Heart right ventricle (tissue), 16 donors: ENCODE measurements around the gene HIGD1C. TPM values are rescaled to one million over a fixed set of nuclear protein-coding genes. Genes with fewer than 3 reads are reported as not detected.

Source experiments
- ATAC-seq, 8 donors: fragments of 200-7000 bp; cut with Tn5 transposase; one replicate each; pipeline ENCODE4 v1.9.1; 2020; ENCODE audit warnings: mild to moderate bottlenecking in 8 of 8, moderate library complexity in 8 of 8, moderate number of reproducible peaks in 1 of 8
- DNase-seq, 2 donors: peaks; one replicate each; pipeline ENCODE4 v3.0.0-alpha.2; 2020
- H3K27ac ChIP-seq, 10 donors: fragments of 200-600 bp; sonication (generic) in 2 of 10; one replicate each; pipeline versions ENCODE4 v1.5.0 to v1.8.0; 2020 to 2022; ENCODE audit warnings: mild to moderate bottlenecking in 3 of 10
- H3K27me3 ChIP-seq, 7 donors: fragments of 200-600 bp; one replicate each; pipeline ENCODE4 v1.8.0; 2021 to 2022; ENCODE audit warnings: mild to moderate bottlenecking in 2 of 7
- H3K36me3 ChIP-seq, 9 donors: fragments of 200-600 bp; sonication (generic) in 1 of 9; one replicate each; pipeline versions ENCODE4 v1.5.0 to v1.8.0; 2020 to 2022; ENCODE audit warnings: mild to moderate bottlenecking in 2 of 9
- H3K4me1 ChIP-seq, 9 donors: fragments of 200-600 bp; sonication (generic) in 1 of 9; one replicate each; pipeline versions ENCODE4 v1.5.0 to v1.8.0; 2020 to 2022; ENCODE audit warnings: mild to moderate bottlenecking in 4 of 9
- H3K4me3 ChIP-seq, 10 donors: fragments of 200-600 bp; sonication (generic) in 2 of 10; one replicate each; pipeline versions ENCODE4 v1.5.0 to v1.8.0; 2020 to 2022; ENCODE audit warnings: mild to moderate bottlenecking in 7 of 10, moderate library complexity in 2 of 10
- H3K9me3 ChIP-seq, 11 donors: fragments of 200-600 bp in 10 of 11; sonication (generic) in 2 of 11; one replicate each; pipeline versions ENCODE4 v1.5.0 to v1.8.0; 2013 to 2022; ENCODE audit warnings: mild to moderate bottlenecking in 2 of 11, control low read depth in 1 of 11, moderate library complexity in 1 of 11
- WGBS, 2 donors: extraction: QIAGEN DNeasy Blood & Tissue Kit; methylation state at CpG; one replicate each; pipeline ENCODE4 v1.1.7; 2013; ENCODE audit warnings: inconsistent platforms in 1 of 2; 5-methylcytosine and 5-hydroxymethylcytosine counted together
- intact Hi-C, 10 donors: fragments of 100-400 bp; cut with DNase I; formaldehyde crosslinking; loops; one replicate each; pipeline versions ENCODE4 v1.11.1 to v1.14.2; 2022
- polyA plus RNA-seq, 2 donors: library from polyadenylated mRNA; stranded (reverse); fragments of 200-250 nt; gene quantifications; one replicate each; pipeline ENCODE4 v1.2.3, GENCODE V29; 2013
- total RNA-seq, 10 donors: library from RNA; stranded (reverse); fragmentation: NEBNext Ultra II Directional in 3 of 10; extraction: Animal tissue kit (Norgen Biotek cat#: 25700) in 3 of 10; gene quantifications; one replicate each; pipeline versions ENCODE4 v1.2.1 to v1.2.4, GENCODE V29; 2021 to 2023
- TF ChIP-seq, protein P1 (sequence below), 9 donors: fragments of 200-600 bp; sonication (generic) in 2 of 9; IDR thresholded peaks; one replicate each; pipeline versions ENCODE4 v1.5.0 to v1.8.0; 2021 to 2022; ENCODE audit warnings: antibody characterized with exemption in 9 of 9, mild to moderate bottlenecking in 5 of 9, moderate library complexity in 1 of 9
- donor health status: Arrhythmogenic right ventricular cardiomyopathy.
- donor health status: ischemic (EF 13 %, LVEDD 7.1; RV severe dilation, severe dysfunction).
- donor health status: healthy with polysubstance abuse.
- donor health status: DM: no; HTN: yes; CAD: no.
- donor health status: DM: no; HTN: no; CAD: no.
- donor health status: ischemic (EF 25% LVEDD 6.9; RV normal size, moderate dysfunction).
- donor health status: ischemic (EF 25% LVEDD 5.7; RV mildly dilated, moderate dysfunction).
- donor health status: healthy.
- donor health status: DM: yes; HTN: yes; CAD: no.
- donor health status: Ischemic cardiomyopathy.
- donor health status: ischemic (EF 35%, LVEDD 5.7; RV mildly dilated, moderate dysfunction).
- donor health status: nonischemic (EF 11% LVEDD 7.7; RV severe dilation, severe dysfunction).
- donor health status: DM: yes; HTN: yes; CAD: no.
- donor health status: PGD.
- donor health status: ischemic (EF 29% LVEDD 5.4; RV normal size, mild dysfunction).
- donor health status: nonischemic (EF 23%, LVEDD 6.1; RV moderate dilation, normal function).

Gene HIGD1C
- total and polyA plus RNA-seq, 12 donors: not detected

DNA sequence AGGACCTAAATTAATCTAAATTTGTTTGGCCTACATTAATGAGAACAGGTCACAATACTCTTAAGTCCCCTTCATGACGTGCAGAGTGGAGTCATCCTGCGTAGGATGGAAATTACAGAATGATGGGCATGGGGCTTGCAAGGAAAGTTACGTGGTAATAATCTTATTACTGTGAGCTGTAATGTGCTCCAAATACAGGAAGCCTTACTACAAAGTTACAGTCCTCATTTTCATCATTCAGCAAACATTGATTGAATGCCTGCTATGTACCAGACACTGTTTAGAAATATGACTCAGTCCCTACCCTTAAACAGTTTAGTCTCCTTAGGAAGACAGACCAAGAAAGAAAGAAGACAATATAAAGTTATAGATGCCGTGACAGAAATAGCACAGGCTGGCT, 9.4 kb downstream of the HIGD1C start:
- H3K27ac ChIP-seq: no peak overlapping the region
- intact Hi-C loops: loop anchor here in 1 of 10 donors (10.0 kb wide), 1 partner anchor 117 kb away; the partner anchor contains the start of gene TMPRSS12
- no peaks in the 10 kb centered on the region for H3K4me1 ChIP-seq
- no peaks in the 10 kb centered on the region for H3K36me3 ChIP-seq
- DNase-seq: no peak
- ATAC-seq: no peak
- no peaks in the 10 kb centered on the region for H3K27me3 ChIP-seq
- no peaks in the 10 kb centered on the region for H3K9me3 ChIP-seq
- TF ChIP-seq, protein P1, sequence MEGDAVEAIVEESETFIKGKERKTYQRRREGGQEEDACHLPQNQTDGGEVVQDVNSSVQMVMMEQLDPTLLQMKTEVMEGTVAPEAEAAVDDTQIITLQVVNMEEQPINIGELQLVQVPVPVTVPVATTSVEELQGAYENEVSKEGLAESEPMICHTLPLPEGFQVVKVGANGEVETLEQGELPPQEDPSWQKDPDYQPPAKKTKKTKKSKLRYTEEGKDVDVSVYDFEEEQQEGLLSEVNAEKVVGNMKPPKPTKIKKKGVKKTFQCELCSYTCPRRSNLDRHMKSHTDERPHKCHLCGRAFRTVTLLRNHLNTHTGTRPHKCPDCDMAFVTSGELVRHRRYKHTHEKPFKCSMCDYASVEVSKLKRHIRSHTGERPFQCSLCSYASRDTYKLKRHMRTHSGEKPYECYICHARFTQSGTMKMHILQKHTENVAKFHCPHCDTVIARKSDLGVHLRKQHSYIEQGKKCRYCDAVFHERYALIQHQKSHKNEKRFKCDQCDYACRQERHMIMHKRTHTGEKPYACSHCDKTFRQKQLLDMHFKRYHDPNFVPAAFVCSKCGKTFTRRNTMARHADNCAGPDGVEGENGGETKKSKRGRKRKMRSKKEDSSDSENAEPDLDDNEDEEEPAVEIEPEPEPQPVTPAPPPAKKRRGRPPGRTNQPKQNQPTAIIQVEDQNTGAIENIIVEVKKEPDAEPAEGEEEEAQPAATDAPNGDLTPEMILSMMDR (IDR thresholded peaks at IDR 0.05): no peak
- WGBS, 2 donors: 95% methylated on average over 4 of the region's 4 CpGs
- no peak overlapping the region for H3K4me3 ChIP-seq

- Histone ChIP-seq H3K36me3 (peaks cover 0 to 18% (median 0%) of the 10 kb centered on the region in 9 donors), H3K27me3 (no peaks in the 10 kb centered on the region), H3K9me3 (no peaks in the 10 kb centered on the region), H3K4me1 (no peaks in the 10 kb centered on the region), H3K27ac (no peak overlapping the region), H3K4me3 (no peak overlapping the region)
- intact Hi-C loops: loop anchor here in 1 of 10 donors (10.0 kb wide), 1 partner anchor 120 kb away; the partner anchor contains the start of gene TMPRSS12
- WGBS, 2 donors: 73 to 78% methylated on average over 1 of the region's 1 CpG
- no peak for DNase-seq
- ATAC-seq: no peak
- TF ChIP-seq, protein P1 (IDR thresholded peaks at IDR 0.05): no peak
These were observed 12.1 kb downstream of the HIGD1C start for GRCh38 chr12:50964432-50964831.

GRCh38 chr12:50971946-50972345, 19.6 kb downstream of the HIGD1C start:
- TF ChIP-seq, protein P1 (IDR thresholded peaks at IDR 0.05): no peak
- intact Hi-C loops: no loop called here
- DNase-seq (no peak), ATAC-seq (no peak)
- H3K9me3 ChIP-seq: peaks cover 0 to 3% (median 0%) of the 10 kb centered on the region in 11 donors
- no peak overlapping the region for H3K27ac ChIP-seq
- H3K4me3 ChIP-seq: no peak overlapping the region
- H3K4me1 ChIP-seq: no peaks in the 10 kb centered on the region
- peaks cover 0 to 42% (median 6%) of the 10 kb centered on the region in 9 donors for H3K36me3 ChIP-seq
- H3K27me3 ChIP-seq: no peaks in the 10 kb centered on the region

- TF ChIP-seq, protein P1 (IDR thresholded peaks at IDR 0.05): no peak
- H3K27ac ChIP-seq: no peak overlapping the region
- peaks cover 0 to 37% (median 0%) of the 10 kb centered on the region in 9 donors for H3K36me3 ChIP-seq
- ATAC-seq (no peak), DNase-seq (no peak)
- intact Hi-C loops: loop anchor here in 3 of 10 donors (5.0 to 10.0 kb wide), 3 partner anchors 55 to 215 kb away; partner anchors contain the start of gene ATF1 (in 1 of the 3)
- H3K27me3 ChIP-seq: no peaks in the 10 kb centered on the region
- H3K4me3 ChIP-seq: no peak overlapping the region
- no peaks in the 10 kb centered on the region for H3K9me3 ChIP-seq
- H3K4me1 ChIP-seq: peaks cover 0 to 3% (median 2%) of the 10 kb centered on the region in 9 donors
- 90% methylated on average over 6 of the region's 6 CpGs for WGBS, 2 donors
These were observed 27.2 kb downstream of the HIGD1C start for GRCh38 chr12:50979369-50980052.
